Measurements from ENCODE around the gene SPCS3. TPM values are rescaled to one million over a fixed set of nuclear protein-coding genes. Genes with fewer than 3 reads are reported as not detected.
"Not testable (repeated sequence)": the region's sequence is repeated elsewhere in the genome, so short reads cannot be mapped to it uniquely, and the experiment has no call there.

The SPCS3 gene
- total RNA-seq, 2 experiments from 2014 or later, result 178 to 200 TPM

- CTCF ChIA-PET, result no interaction called here
- POLR2A ChIA-PET, result interaction anchor here (1.7 kb wide), 1 partner anchor 12 kb away, joined by 3 read pairs; no protein-coding TSS in a partner anchor
- H3K36me3 Mint-ChIP-seq (ENCODE audit: low read depth), result no peaks in the 10 kb centered on the region
Measured at GRCh38 chr4:176307666-176307930, 12.2 kb upstream of the SPCS3 start.

GRCh38 chr4:176308441-176308840 is 11.3 kb upstream of the SPCS3 start:
- Mint-ChIP-seq H3K27me3 (ENCODE audit: low read depth) (peaks cover 15% of the 10 kb centered on the region), H3K4me1 (ENCODE audit: low read depth) (no peaks in the 10 kb centered on the region), H3K4me3 (no peak overlapping the region), H3K9me3 (ENCODE audit: insufficient read depth) (no peaks in the 10 kb centered on the region), H3K27ac (no peak overlapping the region), H3K36me3 (ENCODE audit: low read depth) (no peaks in the 10 kb centered on the region)
- ChIA-PET POLR2A (interaction anchor here (1.7 kb wide), 1 partner anchor 11 kb away, joined by 3 read pairs; no protein-coding TSS in a partner anchor), CTCF (no interaction called here)
- ATAC-seq (no peak), DNase-seq (no peak)

More at GRCh38 chr4:176307666-176307930, 12.2 kb upstream of the SPCS3 start:
- DNase-seq, result no peak
- Mint-ChIP-seq H3K27me3 (ENCODE audit: low read depth) (peaks cover 18% of the 10 kb centered on the region), H3K27ac (no peak overlapping the region), H3K9me3 (ENCODE audit: insufficient read depth) (no peaks in the 10 kb centered on the region), H3K4me3 (no peak overlapping the region), H3K4me1 (ENCODE audit: low read depth) (no peaks in the 10 kb centered on the region)
- no peak for ATAC-seq

GRCh38 chr4:176309046-176309445 is 10.7 kb upstream of the SPCS3 start:
- no peak overlapping the region for H3K4me3 Mint-ChIP-seq
- no peaks in the 10 kb centered on the region for H3K9me3 Mint-ChIP-seq (ENCODE audit: insufficient read depth)
- ChIA-PET POLR2A (interaction anchor here (1.7 kb wide), 1 partner anchor 10 kb away, joined by 3 read pairs; no protein-coding TSS in a partner anchor), CTCF (no interaction called here)
- H3K27ac Mint-ChIP-seq, result no peak overlapping the region
- DNase-seq (no peak), ATAC-seq (no peak)
- peaks cover 14% of the 10 kb centered on the region for H3K27me3 Mint-ChIP-seq (ENCODE audit: low read depth)
- H3K4me1 Mint-ChIP-seq (ENCODE audit: low read depth), result no peaks in the 10 kb centered on the region
- H3K36me3 Mint-ChIP-seq (ENCODE audit: low read depth), result no peaks in the 10 kb centered on the region

GRCh38 chr4:176309772-176310171 is 10.0 kb upstream of the SPCS3 start:
- Mint-ChIP-seq H3K4me1 (ENCODE audit: low read depth) (no peaks in the 10 kb centered on the region), H3K4me3 (no peak overlapping the region), H3K27ac (no peak overlapping the region), H3K27me3 (ENCODE audit: low read depth) (peaks cover 15% of the 10 kb centered on the region), H3K36me3 (ENCODE audit: low read depth) (no peaks in the 10 kb centered on the region), H3K9me3 (ENCODE audit: insufficient read depth) (no peaks in the 10 kb centered on the region)
- DNase-seq (no peak), ATAC-seq (no peak)
- CTCF ChIA-PET, result no interaction called here
- POLR2A ChIA-PET, result no interaction called here

- CTCF ChIA-PET, result no interaction called here
- no peak for DNase-seq
- Mint-ChIP-seq H3K4me1 (ENCODE audit: low read depth) (peaks cover 2% of the 10 kb centered on the region), H3K27me3 (ENCODE audit: low read depth) (peaks cover 12% of the 10 kb centered on the region), H3K27ac (no peak overlapping the region), H3K9me3 (ENCODE audit: insufficient read depth) (no peaks in the 10 kb centered on the region), H3K36me3 (ENCODE audit: low read depth) (no peaks in the 10 kb centered on the region), H3K4me3 (no peak overlapping the region)
- POLR2A ChIA-PET, result no interaction called here
- no peak for ATAC-seq
Measured at GRCh38 chr4:176313596-176314336, 6.0 kb upstream of the SPCS3 start.

- DNase-seq (no peak), ATAC-seq (no peak)
- Mint-ChIP-seq H3K4me3 (peak overlapping the region; percentile 84), H3K9me3 (ENCODE audit: insufficient read depth) (no peaks in the 10 kb centered on the region), H3K4me1 (ENCODE audit: low read depth) (peaks cover 27% of the 10 kb centered on the region), H3K27ac (peak overlapping the region; percentile 94), H3K27me3 (ENCODE audit: low read depth) (no peaks in the 10 kb centered on the region), H3K36me3 (ENCODE audit: low read depth) (peaks cover 13% of the 10 kb centered on the region)
- CTCF ChIA-PET, result interaction anchor here (0.7 to 1.0 kb wide), 2 partner anchors 9 to 19 kb away, joined by 3 read pairs; no protein-coding TSS in a partner anchor
- POLR2A ChIA-PET, result interaction anchor here (0.5 to 1.0 kb wide), 3 partner anchors 11 to 1123 kb away, joined by 3 read pairs; partner anchors contain the start of genes AGA and SPATA4
Measured at GRCh38 chr4:176319151-176319703, 539 bp upstream of the SPCS3 start.

GRCh38 chr4:176320340-176320975 is 692 bp downstream of the SPCS3 start:
- ATAC-seq, result peak; percentile 88
- ChIA-PET POLR2A (interaction anchor here (0.6 kb wide), 1 partner anchor 123 kb away, joined by 3 read pairs; no protein-coding TSS in a partner anchor), CTCF (no interaction called here)

GRCh38 chr4:176320976-176321361 is 1.2 kb downstream of the SPCS3 start:
- DNase-seq (no peak), ATAC-seq (no peak)
- POLR2A ChIA-PET, result interaction anchor here (0.6 kb wide), 1 partner anchor 123 kb away, joined by 3 read pairs; no protein-coding TSS in a partner anchor
- CTCF ChIA-PET, result interaction anchor here (0.6 to 1.1 kb wide), 2 partner anchors 19 to 124 kb away, joined by 3 read pairs; no protein-coding TSS in a partner anchor
- Mint-ChIP-seq H3K9me3 (ENCODE audit: insufficient read depth) (no peaks in the 10 kb centered on the region), H3K4me1 (ENCODE audit: low read depth) (peaks cover 36% of the 10 kb centered on the region), H3K4me3 (peak overlapping the region; percentile 84), H3K27me3 (ENCODE audit: low read depth) (no peaks in the 10 kb centered on the region), H3K27ac (peak overlapping the region; percentile 85), H3K36me3 (ENCODE audit: low read depth) (peaks cover 20% of the 10 kb centered on the region)

More at GRCh38 chr4:176320340-176320975, 692 bp downstream of the SPCS3 start:
- Mint-ChIP-seq H3K27me3 (ENCODE audit: low read depth) (no peaks in the 10 kb centered on the region), H3K4me1 (ENCODE audit: low read depth) (peaks cover 36% of the 10 kb centered on the region), H3K36me3 (ENCODE audit: low read depth) (peaks cover 20% of the 10 kb centered on the region), H3K9me3 (ENCODE audit: insufficient read depth) (no peaks in the 10 kb centered on the region), H3K27ac (peak overlapping the region; percentile 85), H3K4me3 (peak overlapping the region; percentile 84)
- peak; percentile 91 for DNase-seq

- no peak for DNase-seq
- ATAC-seq, result no peak
- Mint-ChIP-seq H3K4me3 (peak overlapping the region; percentile 84), H3K36me3 (ENCODE audit: low read depth) (peaks cover 22% of the 10 kb centered on the region), H3K27ac (no peak overlapping the region), H3K9me3 (ENCODE audit: insufficient read depth) (no peaks in the 10 kb centered on the region), H3K4me1 (ENCODE audit: low read depth) (peaks cover 36% of the 10 kb centered on the region), H3K27me3 (ENCODE audit: low read depth) (no peaks in the 10 kb centered on the region)
- ChIA-PET POLR2A (no interaction called here), CTCF (interaction anchor here (0.6 to 1.1 kb wide), 2 partner anchors 19 to 125 kb away, joined by 3 read pairs; no protein-coding TSS in a partner anchor)
Measured at GRCh38 chr4:176321589-176321988, 1.8 kb downstream of the SPCS3 start.

GRCh38 chr4:176323511-176324160 is 3.9 kb downstream of the SPCS3 start:
- Mint-ChIP-seq H3K36me3 (ENCODE audit: low read depth) (peaks cover 39% of the 10 kb centered on the region), H3K27ac (no peak overlapping the region), H3K4me3 (no peak overlapping the region), H3K4me1 (ENCODE audit: low read depth) (peaks cover 39% of the 10 kb centered on the region), H3K9me3 (ENCODE audit: insufficient read depth) (no peaks in the 10 kb centered on the region), H3K27me3 (ENCODE audit: low read depth) (no peaks in the 10 kb centered on the region)
- no peak for ATAC-seq
- DNase-seq, result no peak
- ChIA-PET CTCF (interaction anchor here (4.5 kb wide), 1 partner anchor 17 kb away, joined by 19 read pairs; no protein-coding TSS in a partner anchor), POLR2A (no interaction called here)

GRCh38 chr4:176324876-176325275 is 5.1 kb downstream of the SPCS3 start:
- H3K9me3 Mint-ChIP-seq (ENCODE audit: insufficient read depth); POLR2A ChIA-PET; H3K27me3 Mint-ChIP-seq (ENCODE audit: low read depth); DNase-seq; H3K4me3 Mint-ChIP-seq; ATAC-seq; H3K27ac Mint-ChIP-seq: not testable (repeated sequence)
- Mint-ChIP-seq H3K4me1 (ENCODE audit: low read depth) (peaks cover 35% of the 10 kb centered on the region), H3K36me3 (ENCODE audit: low read depth) (peaks cover 44% of the 10 kb centered on the region)
- CTCF ChIA-PET, result interaction anchor here (4.5 kb wide), 1 partner anchor 16 kb away, joined by 19 read pairs; no protein-coding TSS in a partner anchor

All from activated CD8-positive, alpha-beta T cell treated with anti-CD3 and anti-CD28 coated beads, Interleukin-2, amount 10 ng/mL, durations not matched to agents 7 days and 5 days (primary cell).